Smooth muscle cell (in vitro differentiated cells): Measurements from ENCODE around the gene BAAT. TPM values are rescaled to one million over a fixed set of nuclear protein-coding genes. Genes with fewer than 3 reads are reported as not detected.

Experiments
- DNase-seq: peaks from one replicate; lab custom pipeline; 2025; ENCODE audit not compliant: unreplicated experiment; lab: John Stamatoyannopoulos, UW
- H2AFZ ChIP-seq: fragments of 200-600 bp; sonication (generic); 2 replicates; pipeline ENCODE4 v1.6.0; 2016; ENCODE audit warnings: antibody characterized with exemption, low read depth, mild to moderate bottlenecking
- H3F3A ChIP-seq: fragments of 200-600 bp; sonication (generic); 2 replicates; pipeline ENCODE4 v1.6.0; 2017; ENCODE audit warnings: antibody characterized with exemption, low read depth
- H3K27ac ChIP-seq: fragments of 200-600 bp; sonication (generic); 2 replicates; pipeline ENCODE4 v1.5.1; 2016; ENCODE audit warnings: low read depth, mild to moderate bottlenecking
- H3K27me3 ChIP-seq: fragments of 200-600 bp; sonication (generic); 2 replicates; pipeline ENCODE4 v1.6.1; 2016; ENCODE audit warnings: low read depth, mild to moderate bottlenecking
- H3K36me3 ChIP-seq: fragments of 200-600 bp; sonication (generic); 2 replicates; pipeline ENCODE4 v1.5.1; 2016; ENCODE audit warnings: low read depth
- H3K4me1 ChIP-seq: fragments of 200-600 bp; sonication (generic); 2 replicates; pipeline ENCODE4 v1.5.1; 2016; ENCODE audit warnings: low read depth
- H3K4me2 ChIP-seq: fragments of 200-600 bp; sonication (generic); 2 replicates; pipeline ENCODE4 v1.6.0; 2016; ENCODE audit warnings: mild to moderate bottlenecking
- H3K4me3 ChIP-seq: fragments of 200-600 bp; sonication (generic); 2 replicates; pipeline ENCODE4 v1.5.1; 2016; ENCODE audit warnings: mild to moderate bottlenecking
- H3K79me2 ChIP-seq: fragments of 200-600 bp; sonication (generic); 2 replicates; pipeline ENCODE4 v1.6.0; 2016; ENCODE audit warnings: low read depth, mild to moderate bottlenecking
- H3K9ac ChIP-seq: fragments of 200-600 bp; sonication (generic); 2 replicates; pipeline ENCODE4 v1.6.0; 2016; ENCODE audit warnings: low read depth
- H3K9me3 ChIP-seq: fragments of 200-600 bp; sonication (generic); replicated peaks from 2 replicates; pipeline ENCODE4 v1.5.1; 2016; ENCODE audit warnings: low read depth
- H4K20me1 ChIP-seq: fragments of 200-600 bp; sonication (generic); 2 replicates; pipeline ENCODE4 v1.6.0; 2016; ENCODE audit warnings: low read depth
- WGBS: methylation state at CpG from one replicate; pipeline ENCODE4 v1.1.7; 2016; ENCODE audit warnings: low lambda C conversion rate; 5-methylcytosine and 5-hydroxymethylcytosine counted together
- polyA plus RNA-seq: library from polyadenylated mRNA; unstranded; fragments of >200 nt; fragmentation: Nextera tagmentation; extraction: Ambion mirVana; gene quantifications from 2 replicates; pipeline ENCODE4 v1.2.1, GENCODE V29; 2016
- total RNA-seq: library from RNA; depleted of rRNA; stranded (reverse); fragments of >200 nt; gene quantifications from 2 replicates; pipeline ENCODE4 v1.2.3, GENCODE V29; 2014
- TF ChIP-seq, protein P1 (sequence below): fragments of 200-600 bp; sonication (generic); IDR thresholded peaks from 2 replicates; pipeline ENCODE4 v1.5.1; 2017; ENCODE audit warnings: borderline replicate concordance, mild to moderate bottlenecking, antibody characterized with exemption; ENCODE audit not compliant: insufficient read depth, poor library complexity, severe bottlenecking

BAAT gene
- total and polyA plus RNA-seq, 2 experiments from 2014 or later: not detected

DNA sequence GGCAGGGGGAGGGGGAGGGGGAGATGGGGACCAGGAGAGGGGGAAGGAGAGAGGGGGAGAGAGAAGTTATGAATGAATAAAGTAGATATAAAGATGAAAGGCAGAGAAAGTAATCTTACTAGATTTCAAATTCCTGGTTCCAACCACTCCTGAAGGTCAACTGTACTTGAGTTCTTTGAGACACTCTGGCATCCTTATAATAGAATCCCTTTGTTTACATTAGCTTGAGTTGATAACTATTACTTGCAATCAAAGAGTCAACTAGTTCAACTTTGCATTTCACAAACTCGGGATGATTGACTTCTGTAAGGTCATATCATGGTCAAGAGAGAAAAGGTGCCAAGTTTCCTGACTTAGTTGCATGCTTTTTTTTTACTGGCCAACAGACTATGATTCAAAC is 42.2 kb downstream of the BAAT start:
- Histone ChIP-seq H3K36me3 (no peaks in the 10 kb centered on the region), H3F3A (no peaks in the 10 kb centered on the region), H2AFZ (no peak overlapping the region), H3K27me3 (no peaks in the 10 kb centered on the region), H3K9ac (no peak overlapping the region), H3K4me3 (no peak overlapping the region), H3K27ac (no peak overlapping the region), H3K79me2 (no peaks in the 10 kb centered on the region), H3K4me2 (no peak overlapping the region), H3K4me1 (no peaks in the 10 kb centered on the region), H4K20me1 (no peaks in the 10 kb centered on the region), H3K9me3 (no peaks in the 10 kb centered on the region)
- DNase-seq: no peak
- WGBS: 97% methylated on average over 1 of the region's 1 CpG
- TF ChIP-seq, protein P1, sequence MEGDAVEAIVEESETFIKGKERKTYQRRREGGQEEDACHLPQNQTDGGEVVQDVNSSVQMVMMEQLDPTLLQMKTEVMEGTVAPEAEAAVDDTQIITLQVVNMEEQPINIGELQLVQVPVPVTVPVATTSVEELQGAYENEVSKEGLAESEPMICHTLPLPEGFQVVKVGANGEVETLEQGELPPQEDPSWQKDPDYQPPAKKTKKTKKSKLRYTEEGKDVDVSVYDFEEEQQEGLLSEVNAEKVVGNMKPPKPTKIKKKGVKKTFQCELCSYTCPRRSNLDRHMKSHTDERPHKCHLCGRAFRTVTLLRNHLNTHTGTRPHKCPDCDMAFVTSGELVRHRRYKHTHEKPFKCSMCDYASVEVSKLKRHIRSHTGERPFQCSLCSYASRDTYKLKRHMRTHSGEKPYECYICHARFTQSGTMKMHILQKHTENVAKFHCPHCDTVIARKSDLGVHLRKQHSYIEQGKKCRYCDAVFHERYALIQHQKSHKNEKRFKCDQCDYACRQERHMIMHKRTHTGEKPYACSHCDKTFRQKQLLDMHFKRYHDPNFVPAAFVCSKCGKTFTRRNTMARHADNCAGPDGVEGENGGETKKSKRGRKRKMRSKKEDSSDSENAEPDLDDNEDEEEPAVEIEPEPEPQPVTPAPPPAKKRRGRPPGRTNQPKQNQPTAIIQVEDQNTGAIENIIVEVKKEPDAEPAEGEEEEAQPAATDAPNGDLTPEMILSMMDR: no peak

DNA sequence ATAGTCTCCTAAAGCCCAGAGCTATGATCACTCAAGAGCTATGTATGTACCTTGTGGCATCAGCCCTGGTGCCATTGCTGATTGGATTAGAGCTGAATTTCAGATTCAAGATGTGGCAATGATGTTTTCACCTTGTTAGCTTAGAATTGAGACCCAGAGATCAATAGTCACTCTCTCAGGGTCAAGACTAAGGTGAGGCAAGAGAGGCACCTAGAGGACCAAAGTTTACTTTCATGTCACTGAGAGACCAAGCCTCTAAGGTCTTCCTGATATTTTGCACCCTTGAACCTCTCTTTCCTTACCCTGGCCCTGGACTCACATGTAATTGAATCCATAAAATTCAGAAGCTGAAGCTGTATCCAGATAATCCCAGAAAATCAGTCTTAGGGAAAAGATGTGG is 42.8 kb downstream of the BAAT start:
- Histone ChIP-seq H3K4me2 (no peak overlapping the region), H3K9me3 (no peaks in the 10 kb centered on the region), H4K20me1 (no peaks in the 10 kb centered on the region), H2AFZ (no peak overlapping the region), H3K9ac (no peak overlapping the region), H3F3A (no peaks in the 10 kb centered on the region), H3K27me3 (no peaks in the 10 kb centered on the region), H3K4me3 (no peak overlapping the region), H3K79me2 (no peaks in the 10 kb centered on the region), H3K36me3 (no peaks in the 10 kb centered on the region), H3K4me1 (no peaks in the 10 kb centered on the region), H3K27ac (no peak overlapping the region)
- TF ChIP-seq, protein P1: no peak
- DNase-seq: no peak

DNA sequence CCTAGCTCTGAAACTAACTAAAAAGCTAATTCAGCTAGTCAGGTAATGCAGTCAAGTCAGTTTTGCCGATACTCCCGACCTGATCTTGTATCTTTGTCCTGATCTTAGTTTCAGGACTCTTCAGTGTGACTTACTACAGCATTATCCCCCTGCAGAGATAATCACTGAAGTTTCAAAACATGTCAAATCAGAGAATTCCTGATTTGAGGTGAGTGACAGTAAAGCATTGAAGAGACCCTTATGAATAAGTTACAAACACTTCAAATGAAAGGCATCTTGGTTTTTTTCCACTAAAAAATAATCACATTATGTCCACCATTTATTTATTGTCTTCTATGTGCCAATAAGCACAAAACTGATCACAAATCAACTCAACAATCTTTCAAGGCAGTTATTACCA is 47.6 kb downstream of the BAAT start:
- no peak overlapping the region for H3K4me2 ChIP-seq
- no peaks in the 10 kb centered on the region for H3K9me3 ChIP-seq
- TF ChIP-seq, protein P1: no peak
- no peaks in the 10 kb centered on the region for H3F3A ChIP-seq
- H3K27ac ChIP-seq: no peak overlapping the region
- H2AFZ ChIP-seq: no peak overlapping the region
- WGBS: 89% methylated on average over 2 of the region's 2 CpGs
- H3K36me3 ChIP-seq: no peaks in the 10 kb centered on the region
- H3K4me3 ChIP-seq: no peak overlapping the region
- no peak overlapping the region for H3K9ac ChIP-seq
- no peaks in the 10 kb centered on the region for H3K4me1 ChIP-seq
- H4K20me1 ChIP-seq: no peaks in the 10 kb centered on the region
- DNase-seq: no peak
- no peaks in the 10 kb centered on the region for H3K27me3 ChIP-seq
- no peaks in the 10 kb centered on the region for H3K79me2 ChIP-seq

DNA sequence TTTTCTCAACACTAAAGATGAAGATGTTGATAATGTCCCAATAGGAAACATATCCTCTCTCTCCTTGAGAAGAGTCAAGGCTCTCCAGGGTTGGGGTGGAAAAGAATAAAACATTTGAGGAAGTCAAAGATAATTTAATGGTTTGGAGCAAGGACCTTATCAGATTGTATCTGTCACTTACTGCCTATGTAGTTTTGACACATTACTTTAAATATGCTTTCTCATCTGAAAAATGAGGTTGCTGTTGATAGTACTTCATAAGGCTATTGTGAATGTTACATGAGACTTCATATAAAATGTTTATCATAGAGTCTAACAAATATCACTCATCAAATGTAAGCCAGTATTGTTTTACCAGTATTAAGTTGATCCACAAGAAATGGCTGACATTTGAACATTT is 48.7 kb downstream of the BAAT start:
- H2AFZ ChIP-seq: no peak overlapping the region
- no peaks in the 10 kb centered on the region for H3K9me3 ChIP-seq
- DNase-seq: no peak
- no peaks in the 10 kb centered on the region for H3K4me1 ChIP-seq
- no peaks in the 10 kb centered on the region for H3K79me2 ChIP-seq
- no peaks in the 10 kb centered on the region for H3K27me3 ChIP-seq
- TF ChIP-seq, protein P1: no peak
- H4K20me1 ChIP-seq: no peaks in the 10 kb centered on the region
- H3K9ac ChIP-seq: no peak overlapping the region
- no peak overlapping the region for H3K27ac ChIP-seq
- no peaks in the 10 kb centered on the region for H3F3A ChIP-seq
- no peaks in the 10 kb centered on the region for H3K36me3 ChIP-seq
- H3K4me2 ChIP-seq: no peak overlapping the region
- H3K4me3 ChIP-seq: no peak overlapping the region
